ENCODE measurements around the gene PDGFD. TPM values are rescaled to one million over a fixed set of nuclear protein-coding genes. Genes with fewer than 3 reads are reported as not detected.

The PDGFD gene
- total RNA-seq, 4 donors from 2014 or later: 26.0 to 72.4 (median 29.6) TPM

- H3K4me1 ChIP-seq: no peaks in the 10 kb centered on the region
- no peaks in the 10 kb centered on the region for H3K27me3 ChIP-seq
- H3K9me3 ChIP-seq: no peaks in the 10 kb centered on the region
- no peak overlapping the region for H3K4me3 ChIP-seq
- no peaks in the 10 kb centered on the region for H3K36me3 ChIP-seq
- no peak overlapping the region for H3K27ac ChIP-seq
- WGBS, 2 donors: 90 to 96% methylated on average over 3 of the region's 3 CpGs
- DNase-seq (ENCODE audit: low spot score in 2 of 2): no peak
- TF ChIP-seq POLR2A (IDR thresholded peaks at IDR 0.05): no peak
- TF ChIP-seq CTCF (IDR thresholded peaks at IDR 0.05): no peak
- no peak for TF ChIP-seq EP300 (IDR thresholded peaks at IDR 0.05)
These were observed 195.3 kb downstream of the PDGFD start for GRCh38 chr11:103968685-103969084.

GRCh38 chr11:103967985-103968384 is 196.0 kb downstream of the PDGFD start:
- no peak for DNase-seq (ENCODE audit: low spot score in 2 of 2)
- H3K27ac ChIP-seq: no peak overlapping the region
- H3K36me3 ChIP-seq: no peaks in the 10 kb centered on the region
- TF ChIP-seq EP300 (IDR thresholded peaks at IDR 0.05) (no peak), CTCF (IDR thresholded peaks at IDR 0.05) (no peak), POLR2A (IDR thresholded peaks at IDR 0.05) (no peak)
- H3K4me1 ChIP-seq: no peaks in the 10 kb centered on the region
- H3K4me3 ChIP-seq: no peak overlapping the region
- no peaks in the 10 kb centered on the region for H3K9me3 ChIP-seq
- WGBS, 2 donors: 87 to 91% methylated on average over 8 of the region's 8 CpGs
- no peaks in the 10 kb centered on the region for H3K27me3 ChIP-seq

GRCh38 chr11:103964390-103964789 is 199.6 kb downstream of the PDGFD start:
- Histone ChIP-seq H3K4me1 (no peaks in the 10 kb centered on the region), H3K27me3 (no peaks in the 10 kb centered on the region), H3K27ac (no peak overlapping the region), H3K4me3 (no peak overlapping the region), H3K9me3 (no peaks in the 10 kb centered on the region), H3K36me3 (no peaks in the 10 kb centered on the region)
- no peak for DNase-seq (ENCODE audit: low spot score in 2 of 2)
- TF ChIP-seq EP300 (IDR thresholded peaks at IDR 0.05) (no peak), POLR2A (IDR thresholded peaks at IDR 0.05) (no peak), CTCF (IDR thresholded peaks at IDR 0.05) (no peak)

GRCh38 chr11:103963648-103964047 is 200.3 kb downstream of the PDGFD start:
- 73 to 74% methylated on average over 2 of the region's 2 CpGs for WGBS, 2 donors
- no peaks in the 10 kb centered on the region for H3K4me1 ChIP-seq
- no peaks in the 10 kb centered on the region for H3K9me3 ChIP-seq
- no peak for TF ChIP-seq EP300 (IDR thresholded peaks at IDR 0.05)
- TF ChIP-seq CTCF (IDR thresholded peaks at IDR 0.05): no peak
- TF ChIP-seq POLR2A (IDR thresholded peaks at IDR 0.05): no peak
- DNase-seq (ENCODE audit: low spot score in 2 of 2): no peak
- no peaks in the 10 kb centered on the region for H3K27me3 ChIP-seq
- no peak overlapping the region for H3K27ac ChIP-seq
- H3K36me3 ChIP-seq: no peaks in the 10 kb centered on the region
- no peak overlapping the region for H3K4me3 ChIP-seq

- no peaks in the 10 kb centered on the region for H3K27me3 ChIP-seq
- no peaks in the 10 kb centered on the region for H3K4me1 ChIP-seq
- no peaks in the 10 kb centered on the region for H3K36me3 ChIP-seq
- H3K9me3 ChIP-seq: no peaks in the 10 kb centered on the region
- DNase-seq (ENCODE audit: low spot score in 2 of 2): no peak
- H3K4me3 ChIP-seq: no peak overlapping the region
- H3K27ac ChIP-seq: no peak overlapping the region
- TF ChIP-seq EP300 (IDR thresholded peaks at IDR 0.05) (no peak), POLR2A (IDR thresholded peaks at IDR 0.05) (no peak), CTCF (IDR thresholded peaks at IDR 0.05) (no peak)
These were observed 202.9 kb downstream of the PDGFD start for GRCh38 chr11:103961010-103961409.

Data from tibial nerve (tissue), 4 donors.